GF-D8 (cell line): ENCODE measurements around the gene CUBN.
"Not testable (repeated sequence)": the region's sequence is repeated elsewhere in the genome, so short reads cannot be mapped to it uniquely, and the experiment has no call there.

ENCODE experiments used
- DNase-seq: peaks from one replicate; lab custom pipeline; 2025; lab: John Stamatoyannopoulos, UW

The CUBN gene

GRCh38 chr10:16867556-16867955, 262.1 kb downstream of the CUBN start:
- DNase-seq = no peak

- no peak for DNase-seq
Measured at GRCh38 chr10:16866541-16867275, 262.9 kb downstream of the CUBN start.

GRCh38 chr10:16865766-16866165, 263.8 kb downstream of the CUBN start:
- no peak for DNase-seq

GRCh38 chr10:16863766-16864165, 265.8 kb downstream of the CUBN start:
- DNase-seq = no peak

- DNase-seq = no peak
Measured at GRCh38 chr10:16857419-16857818, 272.2 kb downstream of the CUBN start.

- no peak for DNase-seq
Measured at GRCh38 chr10:16856567-16856966, 273.0 kb downstream of the CUBN start.

GRCh38 chr10:16856092-16856491, 273.5 kb downstream of the CUBN start:
- DNase-seq = no peak

GRCh38 chr10:16854623-16855022, 275.0 kb downstream of the CUBN start:
- no peak for DNase-seq

- no peak for DNase-seq
Measured at GRCh38 chr10:16853809-16854208, 275.8 kb downstream of the CUBN start.

- DNase-seq = no peak
Measured at GRCh38 chr10:16853201-16853600, 276.4 kb downstream of the CUBN start.

- no peak for DNase-seq
Measured at GRCh38 chr10:16852624-16853023, 277.0 kb downstream of the CUBN start.

GRCh38 chr10:16848562-16849154, 281.0 kb downstream of the CUBN start:
- DNase-seq = no peak

GRCh38 chr10:16847644-16848043, 282.0 kb downstream of the CUBN start:
- DNase-seq = no peak

GRCh38 chr10:16845248-16845647, 284.4 kb downstream of the CUBN start:
- no peak for DNase-seq

GRCh38 chr10:16843252-16843870, 286.2 kb downstream of the CUBN start:
- DNase-seq = peak; percentile 58

- DNase-seq = no peak
Measured at GRCh38 chr10:16835228-16835627, 294.4 kb downstream of the CUBN start.

- no peak for DNase-seq
Measured at GRCh38 chr10:16832351-16833080, 297.1 kb downstream of the CUBN start.

- no peak for DNase-seq
Measured at GRCh38 chr10:16828701-16829175, 300.9 kb downstream of the CUBN start.

GRCh38 chr10:16828114-16828568, 301.5 kb downstream of the CUBN start:
- peak; percentile 43 for DNase-seq

- not testable (repeated sequence) for DNase-seq
Measured at GRCh38 chr10:16827474-16827873, 302.1 kb downstream of the CUBN start.

- no peak for DNase-seq
Measured at GRCh38 chr10:16822726-16823360, 306.8 kb downstream of the CUBN start.

GRCh38 chr10:16822027-16822426, 307.6 kb downstream of the CUBN start:
- DNase-seq = no peak
